ENCODE results near the gene CDC37L1.

DNA sequence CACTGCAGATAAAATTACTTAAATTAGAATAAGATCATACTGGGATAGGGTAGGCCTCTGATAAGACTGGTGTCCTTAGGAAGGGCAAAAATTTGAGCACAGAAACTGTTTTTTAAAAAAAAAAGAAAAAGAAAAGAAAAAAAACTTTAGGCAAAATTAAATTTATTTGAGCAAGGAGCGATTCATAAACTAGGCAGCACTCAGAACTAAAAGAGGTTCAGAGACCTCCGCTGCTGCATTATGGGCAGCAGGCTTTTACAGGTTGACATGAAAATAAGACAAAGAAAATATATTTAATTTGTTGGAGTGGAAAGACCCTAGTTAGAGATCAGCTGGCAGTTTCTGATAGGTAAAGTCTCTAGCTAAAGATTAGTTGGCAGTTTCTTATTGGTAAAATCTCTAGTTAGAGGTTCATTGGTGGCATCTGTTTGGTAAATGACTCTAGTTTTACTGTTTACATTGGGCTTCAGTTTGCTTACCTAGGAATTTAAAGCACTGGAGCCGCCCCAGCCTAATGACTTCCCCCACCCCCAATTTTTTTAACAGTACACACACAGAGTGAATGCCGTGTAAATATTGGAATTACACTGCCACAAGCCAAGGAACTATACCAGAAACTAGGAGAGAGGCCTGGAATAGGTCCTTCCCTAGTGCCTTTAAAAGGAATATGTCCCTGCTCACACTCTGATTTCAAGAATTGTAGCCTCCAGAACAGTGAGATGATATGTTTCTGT lies 21.8 kb upstream of the CDC37L1 start:
- TF ChIP-seq POLR2A (IDR thresholded peaks at IDR 0.05; ENCODE audit: low read length) (no peak), GATA1 (IDR thresholded peaks at IDR 0.05; ENCODE audit: low read depth, low read length) (no peak)

All from erythroblast (primary cell).